WI38 (cell line): ENCODE results near the gene HDC.

Experiments used
- H3K4me3 ChIP-seq: 2 replicates; pipeline ENCODE4 v1.5.1; 2011; ENCODE audit warnings: low read depth, mild to moderate bottlenecking, control low read depth, low read length
- TF ChIP-seq, protein P1 (sequence below): IDR thresholded peaks from 2 replicates; pipeline ENCODE4 v1.5.1; 2012; ENCODE audit warnings: low read depth, mild to moderate bottlenecking, control low read depth, low read length

Gene HDC, protein sequence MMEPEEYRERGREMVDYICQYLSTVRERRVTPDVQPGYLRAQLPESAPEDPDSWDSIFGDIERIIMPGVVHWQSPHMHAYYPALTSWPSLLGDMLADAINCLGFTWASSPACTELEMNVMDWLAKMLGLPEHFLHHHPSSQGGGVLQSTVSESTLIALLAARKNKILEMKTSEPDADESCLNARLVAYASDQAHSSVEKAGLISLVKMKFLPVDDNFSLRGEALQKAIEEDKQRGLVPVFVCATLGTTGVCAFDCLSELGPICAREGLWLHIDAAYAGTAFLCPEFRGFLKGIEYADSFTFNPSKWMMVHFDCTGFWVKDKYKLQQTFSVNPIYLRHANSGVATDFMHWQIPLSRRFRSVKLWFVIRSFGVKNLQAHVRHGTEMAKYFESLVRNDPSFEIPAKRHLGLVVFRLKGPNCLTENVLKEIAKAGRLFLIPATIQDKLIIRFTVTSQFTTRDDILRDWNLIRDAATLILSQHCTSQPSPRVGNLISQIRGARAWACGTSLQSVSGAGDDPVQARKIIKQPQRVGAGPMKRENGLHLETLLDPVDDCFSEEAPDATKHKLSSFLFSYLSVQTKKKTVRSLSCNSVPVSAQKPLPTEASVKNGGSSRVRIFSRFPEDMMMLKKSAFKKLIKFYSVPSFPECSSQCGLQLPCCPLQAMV

DNA sequence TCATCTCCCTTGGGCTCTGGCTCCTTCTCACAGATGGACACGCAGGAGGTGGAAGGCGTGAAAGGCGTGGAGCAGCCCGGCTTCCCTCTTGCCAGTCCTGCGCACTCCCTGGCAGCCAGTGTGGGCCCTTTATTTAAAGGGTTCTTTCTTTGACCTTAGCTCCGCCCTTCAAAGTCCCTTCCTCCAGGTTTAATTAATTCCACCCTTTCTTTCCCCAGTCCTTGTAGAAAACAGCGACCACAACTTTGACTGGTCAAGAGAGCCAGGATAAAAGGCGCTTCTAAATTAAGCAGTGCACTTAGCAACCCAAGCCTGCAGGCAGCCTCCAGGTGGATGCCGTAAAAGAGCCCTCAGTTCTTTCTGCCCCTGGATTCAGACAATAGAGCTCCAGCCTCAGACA, at the start of gene HDC:
Gene HDC (minus strand): TSS at position 107 of the 400 bp plus-strand sequence. CDS start 103 bp downstream, at position 4.
- TF ChIP-seq, protein P1, sequence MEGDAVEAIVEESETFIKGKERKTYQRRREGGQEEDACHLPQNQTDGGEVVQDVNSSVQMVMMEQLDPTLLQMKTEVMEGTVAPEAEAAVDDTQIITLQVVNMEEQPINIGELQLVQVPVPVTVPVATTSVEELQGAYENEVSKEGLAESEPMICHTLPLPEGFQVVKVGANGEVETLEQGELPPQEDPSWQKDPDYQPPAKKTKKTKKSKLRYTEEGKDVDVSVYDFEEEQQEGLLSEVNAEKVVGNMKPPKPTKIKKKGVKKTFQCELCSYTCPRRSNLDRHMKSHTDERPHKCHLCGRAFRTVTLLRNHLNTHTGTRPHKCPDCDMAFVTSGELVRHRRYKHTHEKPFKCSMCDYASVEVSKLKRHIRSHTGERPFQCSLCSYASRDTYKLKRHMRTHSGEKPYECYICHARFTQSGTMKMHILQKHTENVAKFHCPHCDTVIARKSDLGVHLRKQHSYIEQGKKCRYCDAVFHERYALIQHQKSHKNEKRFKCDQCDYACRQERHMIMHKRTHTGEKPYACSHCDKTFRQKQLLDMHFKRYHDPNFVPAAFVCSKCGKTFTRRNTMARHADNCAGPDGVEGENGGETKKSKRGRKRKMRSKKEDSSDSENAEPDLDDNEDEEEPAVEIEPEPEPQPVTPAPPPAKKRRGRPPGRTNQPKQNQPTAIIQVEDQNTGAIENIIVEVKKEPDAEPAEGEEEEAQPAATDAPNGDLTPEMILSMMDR = no peak
- no peak within 1 kb of the TSS for H3K4me3 ChIP-seq

DNA sequence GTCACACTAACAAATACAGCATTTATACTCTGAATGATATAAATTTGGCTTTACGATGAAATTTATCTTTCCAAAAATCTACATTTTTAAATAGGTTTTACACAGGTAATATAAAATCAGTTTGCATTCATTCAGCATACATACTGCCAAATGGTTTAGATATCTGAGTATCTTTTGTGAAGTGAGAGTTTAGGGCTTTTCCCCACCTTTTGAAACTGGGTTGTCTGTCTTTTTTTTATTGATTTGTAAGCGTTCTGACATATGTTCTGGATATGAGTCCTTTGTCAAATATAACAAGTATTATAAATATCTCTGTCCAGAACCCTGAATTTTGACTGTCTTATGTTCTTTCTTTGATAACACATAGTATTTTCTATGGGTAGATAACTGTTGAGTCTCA, 47.1 kb upstream of the HDC start:
- H3K4me3 ChIP-seq = no peak overlapping the region
- TF ChIP-seq, protein P1 = no peak

DNA sequence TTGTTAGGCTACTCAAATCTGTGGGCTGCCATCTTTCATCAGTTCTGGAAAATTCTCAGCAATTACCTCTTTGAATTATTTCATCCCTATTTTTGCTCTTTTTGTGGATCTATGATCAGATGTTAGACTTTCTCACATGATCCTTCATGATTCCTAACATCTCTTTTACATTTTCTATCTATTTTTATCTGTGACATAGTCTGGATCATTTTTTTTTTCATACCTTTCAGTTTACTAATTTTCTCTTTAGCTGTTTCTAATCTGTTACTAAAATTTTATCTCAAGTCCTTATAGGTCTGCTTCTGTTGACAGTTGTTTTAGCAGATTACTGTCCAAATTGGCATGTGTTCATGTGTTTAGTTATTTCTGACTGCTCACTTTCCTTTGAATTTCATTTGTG, 42.3 kb upstream of the HDC start:
- H3K4me3 ChIP-seq = no peak overlapping the region
- TF ChIP-seq, protein P1 = no peak

DNA sequence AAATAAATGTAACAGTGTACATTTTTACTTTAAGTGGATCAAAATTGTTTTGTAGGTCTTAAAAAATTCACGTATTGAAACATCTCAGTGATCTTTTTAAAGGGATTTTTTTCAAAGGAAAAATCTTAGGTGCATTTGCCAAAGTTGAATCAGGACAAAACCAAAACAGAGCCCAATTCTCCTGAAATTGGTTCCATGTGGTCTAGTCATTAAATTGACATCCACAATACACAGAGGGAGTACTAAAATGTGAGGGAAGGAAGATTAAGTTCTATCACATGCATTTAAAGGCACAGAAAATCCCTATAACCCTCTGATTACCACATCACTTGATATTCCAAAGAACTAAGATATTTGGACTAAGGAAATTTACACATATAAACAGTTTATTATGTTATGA, 39.3 kb upstream of the HDC start:
- no peak overlapping the region for H3K4me3 ChIP-seq
- TF ChIP-seq, protein P1 = no peak

DNA sequence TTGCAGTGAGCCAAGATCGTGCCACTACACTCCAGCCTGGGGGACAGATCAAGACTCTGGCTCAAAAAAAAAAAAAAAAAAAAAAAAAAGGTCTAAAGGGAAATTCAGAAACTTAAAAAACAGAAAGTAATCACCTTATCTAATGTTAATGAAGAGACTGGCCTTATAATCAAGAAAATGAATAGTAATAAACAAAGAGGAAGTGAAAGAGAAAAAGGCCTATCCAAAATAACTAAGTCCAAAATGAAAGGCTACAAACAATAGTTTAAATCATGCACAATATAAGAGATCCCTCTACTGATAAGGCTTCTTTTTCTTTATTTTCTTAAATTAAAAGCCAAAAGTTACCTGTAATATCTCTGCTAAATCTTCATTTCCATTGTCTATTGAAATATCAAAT, 37.1 kb upstream of the HDC start:
- no peak overlapping the region for H3K4me3 ChIP-seq
- TF ChIP-seq, protein P1 = no peak

DNA sequence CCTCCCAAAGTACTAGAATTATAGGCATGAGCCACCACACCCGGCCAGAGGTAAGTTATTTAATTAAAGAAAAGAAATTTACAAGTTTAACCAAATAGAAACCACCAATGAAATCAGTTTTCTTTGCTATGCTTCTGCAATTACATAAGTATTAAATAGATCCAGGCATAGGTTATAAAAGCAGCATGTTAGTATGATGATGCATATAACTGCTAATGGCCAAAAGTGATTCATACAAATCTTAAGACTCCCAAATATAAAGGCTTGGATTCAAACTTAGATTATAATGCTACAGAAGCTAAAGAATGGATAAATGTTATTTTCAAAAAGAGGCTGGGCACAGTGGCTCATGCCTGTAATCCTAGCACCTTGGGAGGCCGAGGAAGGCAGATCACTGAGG, 32.8 kb upstream of the HDC start:
- no peak overlapping the region for H3K4me3 ChIP-seq
- TF ChIP-seq, protein P1 = no peak

DNA sequence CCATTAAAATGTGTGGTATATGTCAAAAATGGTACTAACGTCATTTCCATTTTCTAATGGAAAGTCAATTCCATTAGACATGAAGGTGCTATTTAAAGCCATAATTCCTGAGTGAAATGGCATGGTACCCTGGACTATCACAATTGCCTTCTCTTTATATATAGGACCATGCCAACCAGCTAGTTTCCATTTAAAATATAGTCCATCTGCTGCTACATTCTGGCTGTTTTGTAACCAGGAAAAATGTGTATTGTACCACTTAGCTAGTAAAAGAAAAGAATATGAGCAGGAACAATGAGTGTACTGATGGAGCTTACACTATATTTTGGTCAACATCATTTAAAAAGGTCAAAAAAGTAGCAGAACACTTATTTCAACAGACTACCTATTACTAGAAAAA, 30.4 kb upstream of the HDC start:
- TF ChIP-seq, protein P1 = no peak
- no peak overlapping the region for H3K4me3 ChIP-seq
